Liver (tissue), 9 donors: Measurements from ENCODE around the gene BCAS4. TPM values are rescaled to one million over a fixed set of nuclear protein-coding genes. Genes with fewer than 3 reads are reported as not detected.

Source experiments
- DNase-seq: peaks from one replicate; pipeline ENCODE4 v3.0.0-alpha.2; 2017; ENCODE audit warnings: low spot score
- H3K27ac ChIP-seq, 2 donors: one replicate each; pipeline ENCODE4 v1.7.0; 2013; ENCODE audit warnings: inconsistent platforms in 2 of 2, low read length in 2 of 2, control low read depth in 1 of 2, low read depth in 1 of 2, mild to moderate bottlenecking in 1 of 2
- H3K27me3 ChIP-seq, 4 donors: one replicate each; pipeline versions ENCODE4 v1.6.1 to v1.7.0; 2013; ENCODE audit warnings: low read length in 3 of 4, inconsistent platforms in 1 of 4, mild to moderate bottlenecking in 1 of 4, moderate library complexity in 1 of 4; ENCODE audit not compliant: control insufficient read depth in 4 of 4, insufficient read depth in 4 of 4
- H3K36me3 ChIP-seq, 4 donors: one replicate each; pipeline versions ENCODE4 v1.6.1 to v1.7.0; 2013; ENCODE audit warnings: low read length in 3 of 4, mild to moderate bottlenecking in 3 of 4, low read depth in 1 of 4, moderate library complexity in 1 of 4; ENCODE audit not compliant: control insufficient read depth in 4 of 4, insufficient read depth in 3 of 4
- H3K4me1 ChIP-seq, 4 donors: one replicate each; pipeline versions ENCODE4 v1.6.1 to v1.7.0; 2013; ENCODE audit warnings: low read length in 3 of 4, mild to moderate bottlenecking in 3 of 4, moderate library complexity in 1 of 4; ENCODE audit not compliant: control insufficient read depth in 4 of 4, insufficient read depth in 4 of 4
- H3K4me3 ChIP-seq, 3 donors: one replicate each; pipeline versions ENCODE4 v1.6.1 to v1.7.0; 2013; ENCODE audit warnings: low read length in 3 of 3, control low read depth in 1 of 3, low read depth in 1 of 3, mild to moderate bottlenecking in 1 of 3
- H3K9ac ChIP-seq, 2 donors: one replicate each; pipeline ENCODE4 v1.7.0; 2013; ENCODE audit warnings: low read length in 2 of 2, mild to moderate bottlenecking in 2 of 2, moderate library complexity in 2 of 2, control low read depth in 1 of 2, low read depth in 1 of 2
- H3K9me3 ChIP-seq, 4 donors: one replicate each; pipeline versions ENCODE4 v1.6.1 to v1.7.0; 2013; ENCODE audit warnings: low read length in 3 of 4; ENCODE audit not compliant: control insufficient read depth in 4 of 4
- ATF3 ChIP-seq: IDR thresholded peaks from 2 replicates; pipeline ENCODE4 v1.6.1; 2016; ENCODE audit warnings: antibody characterized with exemption
- CTCF ChIP-seq: fragments of 150-350 bp; IDR thresholded peaks from 2 replicates; pipeline ENCODE4 v1.5.1; 2017; ENCODE audit warnings: improper control_type of control experiment, low read depth, low read length; ENCODE audit not compliant: missing input control
- EGR1 ChIP-seq, 2 donors: IDR thresholded peaks; 2 replicates each; pipeline ENCODE4 v1.6.1; 2016 to 2018; ENCODE audit warnings: antibody characterized with exemption in 2 of 2, low read depth in 2 of 2
- FOXA1 ChIP-seq: IDR thresholded peaks from 2 replicates; pipeline ENCODE4 v1.6.1; 2016; ENCODE audit warnings: antibody characterized with exemption
- FOXA2 ChIP-seq: IDR thresholded peaks from 2 replicates; pipeline ENCODE4 v1.6.1; 2016; ENCODE audit warnings: antibody characterized with exemption
- GABPA ChIP-seq, 2 donors: IDR thresholded peaks in 1 of 2; conservative IDR thresholded peaks in 1 of 2; 2 replicates each; pipeline ENCODE4 v1.6.1; 2016; ENCODE audit warnings: antibody characterized with exemption in 2 of 2, mild to moderate bottlenecking in 1 of 2, moderate library complexity in 1 of 2
- HNF4A ChIP-seq, 2 donors: conservative IDR thresholded peaks; 2 replicates each; pipeline ENCODE4 v1.6.1; 2016; ENCODE audit warnings: antibody characterized with exemption in 2 of 2, mild to moderate bottlenecking in 2 of 2
- HNF4G ChIP-seq: IDR thresholded peaks from 2 replicates; pipeline ENCODE4 v1.6.1; 2016; ENCODE audit warnings: antibody characterized with exemption
- JUND ChIP-seq, 2 donors: IDR thresholded peaks; 2 replicates each; pipeline ENCODE4 v1.6.1; 2016; ENCODE audit warnings: antibody characterized with exemption in 2 of 2
- MAX ChIP-seq: IDR thresholded peaks from 2 replicates; pipeline ENCODE4 v1.6.1; 2016; ENCODE audit warnings: antibody characterized with exemption
- NR2F2 ChIP-seq: IDR thresholded peaks from 2 replicates; pipeline ENCODE4 v1.6.1; 2016; ENCODE audit warnings: antibody characterized with exemption
- RAD21 ChIP-seq, 2 donors: IDR thresholded peaks; 2 replicates each; pipeline ENCODE4 v1.6.1; 2016; ENCODE audit warnings: antibody characterized with exemption in 2 of 2, mild to moderate bottlenecking in 2 of 2
- RXRA ChIP-seq, 2 donors: IDR thresholded peaks; 2 replicates each; pipeline ENCODE4 v1.6.1; 2017 to 2018; ENCODE audit warnings: antibody characterized with exemption in 2 of 2, mild to moderate bottlenecking in 1 of 2
- SP1 ChIP-seq: IDR thresholded peaks from 2 replicates; pipeline ENCODE4 v1.6.1; 2018; ENCODE audit warnings: antibody characterized with exemption, mild to moderate bottlenecking
- TAF1 ChIP-seq: conservative IDR thresholded peaks from 2 replicates; pipeline ENCODE4 v1.6.1; 2016; ENCODE audit warnings: antibody characterized with exemption, mild to moderate bottlenecking
- YY1 ChIP-seq: IDR thresholded peaks from 2 replicates; pipeline ENCODE4 v1.6.1; 2016; ENCODE audit warnings: antibody characterized with exemption, mild to moderate bottlenecking
- WGBS: extraction: QIAGEN DNeasy Blood & Tissue Kit; methylation state at CpG from one replicate; pipeline ENCODE4 v1.1.7; 2013; 5-methylcytosine and 5-hydroxymethylcytosine counted together
- polyA plus RNA-seq, 2 donors: library from polyadenylated mRNA; stranded (reverse) in 1 of 2; unstranded in 1 of 2; fragments of 200-250 nt in 1 of 2; fragments of >200 nt in 1 of 2; fragmentation: Nextera tagmentation in 1 of 2; extraction: Ambion mirVana in 1 of 2; gene quantifications; one replicate each; pipeline versions ENCODE4 v1.2.1 to v1.2.3, GENCODE V29; 2013 to 2015
- total RNA-seq, 2 donors: library from RNA; depleted of rRNA; stranded (reverse); fragments of >200 nt; gene quantifications; one replicate each; pipeline ENCODE4 v1.2.3, GENCODE V29; 2014
- TF ChIP-seq, protein P1 (sequence below): IDR thresholded peaks from 2 replicates; pipeline ENCODE4 v1.6.1; 2016; ENCODE audit warnings: antibody characterized with exemption, mild to moderate bottlenecking
- TF ChIP-seq, protein P2 (sequence below): IDR thresholded peaks from 2 replicates; pipeline ENCODE4 v1.6.1; 2016; ENCODE audit warnings: antibody characterized with exemption
- donor health status: healthy.
- donor health status: healthy.
- donor health status: healthy.
- donor health status: healthy.
- donor health status: healthy.

The BCAS4 gene
- total and polyA plus RNA-seq, 4 donors: 0.25 to 0.50 (median 0.47) TPM

DNA sequence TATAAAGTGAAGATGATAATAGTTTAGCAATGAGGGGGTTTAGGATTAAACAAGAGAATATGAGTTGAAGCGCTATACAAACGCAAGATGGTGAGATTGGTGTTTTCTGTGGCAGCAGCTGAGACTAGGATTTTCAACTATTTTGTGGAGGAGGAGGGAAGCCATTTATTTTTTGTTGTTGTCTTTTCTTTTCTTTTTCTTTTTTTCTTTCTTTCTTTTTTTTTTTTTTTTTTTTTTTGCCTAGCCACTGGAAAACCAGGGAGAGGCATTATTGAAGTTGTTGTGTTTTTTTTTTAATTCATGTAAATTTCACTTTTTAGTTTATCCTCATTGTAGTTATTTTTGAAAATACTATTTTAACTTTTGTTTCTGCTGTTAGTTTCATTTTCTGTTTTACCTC, 47.6 kb upstream of the BCAS4 start:
- Histone ChIP-seq H3K36me3 (peaks cover 0 to 5% (median 3%) of the 10 kb centered on the region in 4 donors), H3K27ac (peak overlapping the region; percentile 64 to 65), H3K4me3 (no peak overlapping the region), H3K9me3 (no peaks in the 10 kb centered on the region), H3K4me1 (peaks cover 3 to 55% (median 49%) of the 10 kb centered on the region in 4 donors), H3K27me3 (no peaks in the 10 kb centered on the region), H3K9ac (peak overlapping the region in 1 of 2 donors; percentile 54)
- no peak for DNase-seq
- TF ChIP-seq HNF4G (no peak), SP1 (no peak), ATF3 (no peak), JUND (IDR thresholded peaks at IDR 0.05) (no peak), RAD21 (IDR thresholded peaks at IDR 0.05) (no peak), FOXA2 (no peak), GABPA (IDR thresholded peaks at IDR 0.05 in 1 of 2, conservative IDR thresholded peaks at IDR 0.05 in 1 of 2) (no peak), TAF1 (no peak), NR2F2 (no peak), EGR1 (IDR thresholded peaks at IDR 0.05; ENCODE audit: low read depth in 2 of 2) (no peak), FOXA1 (no peak), YY1 (no peak)
- TF ChIP-seq, protein P1, sequence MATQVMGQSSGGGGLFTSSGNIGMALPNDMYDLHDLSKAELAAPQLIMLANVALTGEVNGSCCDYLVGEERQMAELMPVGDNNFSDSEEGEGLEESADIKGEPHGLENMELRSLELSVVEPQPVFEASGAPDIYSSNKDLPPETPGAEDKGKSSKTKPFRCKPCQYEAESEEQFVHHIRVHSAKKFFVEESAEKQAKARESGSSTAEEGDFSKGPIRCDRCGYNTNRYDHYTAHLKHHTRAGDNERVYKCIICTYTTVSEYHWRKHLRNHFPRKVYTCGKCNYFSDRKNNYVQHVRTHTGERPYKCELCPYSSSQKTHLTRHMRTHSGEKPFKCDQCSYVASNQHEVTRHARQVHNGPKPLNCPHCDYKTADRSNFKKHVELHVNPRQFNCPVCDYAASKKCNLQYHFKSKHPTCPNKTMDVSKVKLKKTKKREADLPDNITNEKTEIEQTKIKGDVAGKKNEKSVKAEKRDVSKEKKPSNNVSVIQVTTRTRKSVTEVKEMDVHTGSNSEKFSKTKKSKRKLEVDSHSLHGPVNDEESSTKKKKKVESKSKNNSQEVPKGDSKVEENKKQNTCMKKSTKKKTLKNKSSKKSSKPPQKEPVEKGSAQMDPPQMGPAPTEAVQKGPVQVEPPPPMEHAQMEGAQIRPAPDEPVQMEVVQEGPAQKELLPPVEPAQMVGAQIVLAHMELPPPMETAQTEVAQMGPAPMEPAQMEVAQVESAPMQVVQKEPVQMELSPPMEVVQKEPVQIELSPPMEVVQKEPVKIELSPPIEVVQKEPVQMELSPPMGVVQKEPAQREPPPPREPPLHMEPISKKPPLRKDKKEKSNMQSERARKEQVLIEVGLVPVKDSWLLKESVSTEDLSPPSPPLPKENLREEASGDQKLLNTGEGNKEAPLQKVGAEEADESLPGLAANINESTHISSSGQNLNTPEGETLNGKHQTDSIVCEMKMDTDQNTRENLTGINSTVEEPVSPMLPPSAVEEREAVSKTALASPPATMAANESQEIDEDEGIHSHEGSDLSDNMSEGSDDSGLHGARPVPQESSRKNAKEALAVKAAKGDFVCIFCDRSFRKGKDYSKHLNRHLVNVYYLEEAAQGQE: no peak
- 93% methylated on average over 2 of the region's 2 CpGs for WGBS

GRCh38 chr20:50750145-50750671, 44.7 kb upstream of the BCAS4 start:
- 86% methylated on average over 8 of the region's 8 CpGs for WGBS
- peaks cover 0 to 5% (median 3%) of the 10 kb centered on the region in 4 donors for H3K36me3 ChIP-seq
- peaks cover 1 to 33% (median 28%) of the 10 kb centered on the region in 4 donors for H3K4me1 ChIP-seq
- H3K4me3 ChIP-seq: no peak overlapping the region
- H3K9me3 ChIP-seq: no peaks in the 10 kb centered on the region
- TF ChIP-seq RXRA (IDR thresholded peaks at IDR 0.05) (no peak), TAF1 (no peak), ATF3 (no peak), HNF4A (conservative IDR thresholded peaks at IDR 0.05) (no peak), RAD21 (IDR thresholded peaks at IDR 0.05) (no peak), JUND (IDR thresholded peaks at IDR 0.05) (no peak), CTCF (no peak), SP1 (no peak), NR2F2 (no peak), GABPA (IDR thresholded peaks at IDR 0.05 in 1 of 2, conservative IDR thresholded peaks at IDR 0.05 in 1 of 2) (no peak), YY1 (no peak), HNF4G (no peak), FOXA1 (no peak), EGR1 (IDR thresholded peaks at IDR 0.05; ENCODE audit: low read depth in 2 of 2) (no peak), FOXA2 (no peak), MAX (no peak)
- TF ChIP-seq, protein P2, sequence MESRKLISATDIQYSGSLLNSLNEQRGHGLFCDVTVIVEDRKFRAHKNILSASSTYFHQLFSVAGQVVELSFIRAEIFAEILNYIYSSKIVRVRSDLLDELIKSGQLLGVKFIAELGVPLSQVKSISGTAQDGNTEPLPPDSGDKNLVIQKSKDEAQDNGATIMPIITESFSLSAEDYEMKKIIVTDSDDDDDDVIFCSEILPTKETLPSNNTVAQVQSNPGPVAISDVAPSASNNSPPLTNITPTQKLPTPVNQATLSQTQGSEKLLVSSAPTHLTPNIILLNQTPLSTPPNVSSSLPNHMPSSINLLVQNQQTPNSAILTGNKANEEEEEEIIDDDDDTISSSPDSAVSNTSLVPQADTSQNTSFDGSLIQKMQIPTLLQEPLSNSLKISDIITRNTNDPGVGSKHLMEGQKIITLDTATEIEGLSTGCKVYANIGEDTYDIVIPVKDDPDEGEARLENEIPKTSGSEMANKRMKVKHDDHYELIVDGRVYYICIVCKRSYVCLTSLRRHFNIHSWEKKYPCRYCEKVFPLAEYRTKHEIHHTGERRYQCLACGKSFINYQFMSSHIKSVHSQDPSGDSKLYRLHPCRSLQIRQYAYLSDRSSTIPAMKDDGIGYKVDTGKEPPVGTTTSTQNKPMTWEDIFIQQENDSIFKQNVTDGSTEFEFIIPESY: no peak
- TF ChIP-seq, protein P1: no peak
- H3K9ac ChIP-seq: no peak overlapping the region
- DNase-seq: no peak
- no peak overlapping the region for H3K27ac ChIP-seq
- H3K27me3 ChIP-seq: no peaks in the 10 kb centered on the region
